ENCODE measurements around the gene SLC35E3.

- TF ChIP-seq POLR2A (IDR thresholded peaks at IDR 0.05) (no peak), CTCF (IDR thresholded peaks at IDR 0.05) (no peak), POLR2AphosphoS5 (IDR thresholded peaks at IDR 0.05) (no peak)
These were observed 44.3 kb downstream of the SLC35E3 start for GRCh38 chr12:68790081-68790951.

All from transverse colon (tissue), 4 donors.